Endodermal cell (in vitro differentiated cells): Measurements from ENCODE around the gene PPP1R12B. TPM values are rescaled to one million over a fixed set of nuclear protein-coding genes. Genes with fewer than 3 reads are reported as not detected.
"Not testable (repeated sequence)": the region's sequence is repeated elsewhere in the genome, so short reads cannot be mapped to it uniquely, and the experiment has no call there.

Experiments used
- DNase-seq: peaks from one replicate; pipeline ENCODE4 v3.0.0-alpha.2; 2017
- H3K27ac ChIP-seq: 2 replicates; pipeline ENCODE4 v1.5.1; 2013; ENCODE audit warnings: mild to moderate bottlenecking, low read depth, low read length, moderate library complexity
- H3K27me3 ChIP-seq: 2 replicates; pipeline ENCODE4 v1.6.1; 2013; ENCODE audit warnings: mild to moderate bottlenecking, low read length, moderate library complexity; ENCODE audit not compliant: insufficient read depth, control insufficient read depth, poor library complexity, severe bottlenecking
- H3K36me3 ChIP-seq: 2 replicates; pipeline ENCODE4 v1.7.0; 2013; ENCODE audit warnings: mild to moderate bottlenecking, low read length, moderate library complexity; ENCODE audit not compliant: control insufficient read depth, insufficient read depth
- H3K4me1 ChIP-seq: one replicate; pipeline ENCODE4 v1.7.0; 2013; ENCODE audit warnings: low read length; ENCODE audit not compliant: control insufficient read depth, insufficient read depth
- H3K4me3 ChIP-seq: 2 replicates; pipeline ENCODE4 v1.5.1; 2013; ENCODE audit warnings: mild to moderate bottlenecking, low read length, moderate library complexity
- H3K9ac ChIP-seq: 2 replicates; pipeline ENCODE4 v1.6.1; 2013; ENCODE audit warnings: mild to moderate bottlenecking, low read length, moderate library complexity; ENCODE audit not compliant: poor library complexity, severe bottlenecking; ENCODE audit errors: extremely low read depth
- H3K9me3 ChIP-seq: 2 replicates; pipeline ENCODE4 v1.6.1; 2013; ENCODE audit warnings: mild to moderate bottlenecking, low read length, moderate library complexity; ENCODE audit not compliant: control insufficient read depth
- H3K27ac Mint-ChIP-seq: 2 replicates; pipeline ENCODE4 v1.8.0; 2020; ENCODE audit warnings: mixed read lengths
- H3K27me3 Mint-ChIP-seq: 2 replicates; pipeline ENCODE4 v1.8.0; 2021; ENCODE audit warnings: mild to moderate bottlenecking, mixed read lengths; ENCODE audit not compliant: insufficient read depth
- H3K36me3 Mint-ChIP-seq: 2 replicates; pipeline ENCODE4 v1.8.0; 2020; ENCODE audit warnings: low read depth, mixed read lengths
- H3K4me1 Mint-ChIP-seq: 2 replicates; pipeline ENCODE4 v1.8.0; 2020; ENCODE audit warnings: mixed read lengths
- H3K4me3 Mint-ChIP-seq: 2 replicates; pipeline ENCODE4 v1.8.0; 2020; ENCODE audit warnings: mild to moderate bottlenecking, moderate library complexity, mixed read lengths
- H3K9me3 Mint-ChIP-seq: 2 replicates; pipeline ENCODE4 v1.8.0; 2020; ENCODE audit warnings: mild to moderate bottlenecking, mixed read lengths
- WGBS, 2 experiments: methylation state at CpG; one replicate each; pipeline versions ENCODE4 v1.1.5 to v1.1.7; 2013; ENCODE audit warnings: missing lambda C conversion rate in 2 of 2, mixed read lengths in 1 of 2; ENCODE audit not compliant: insufficient coverage in 1 of 2, insufficient read length in 1 of 2; 5-methylcytosine and 5-hydroxymethylcytosine counted together
- total RNA-seq, 2 donors: library from RNA; stranded (reverse); fragmentation: NEBNext Ultra II Directional in 1 of 2; extraction: Animal tissue kit (Norgen Biotek cat#: 25700) in 1 of 2; gene quantifications; 2 replicates in 1 of 2; 3 replicates in 1 of 2; pipeline ENCODE4 v1.2.1, GENCODE V29; 2021

Gene PPP1R12B
- total RNA-seq, 2 donors from 2014 or later, result 19.2 to 20.3 TPM

GRCh38 chr1:202420422-202421094 lies 72.1 kb downstream of the PPP1R12B start:
- not testable (repeated sequence) for H3K36me3 Mint-ChIP-seq, H3K9me3 Mint-ChIP-seq, H3K27me3 Mint-ChIP-seq, H3K27me3 ChIP-seq, H3K4me3 Mint-ChIP-seq, H3K9me3 ChIP-seq, H3K27ac ChIP-seq, H3K36me3 ChIP-seq, DNase-seq
- Mint-ChIP-seq H3K4me1 (peaks cover 42% of the 10 kb centered on the region), H3K27ac (peak overlapping the region; percentile 74)
- peak overlapping the region; percentile 44 for H3K4me3 ChIP-seq
- WGBS, 2 experiments, result 85 to 90% methylated on average over 2 to 3 of the region's 3 CpGs
- peak overlapping the region; percentile 38 for H3K9ac ChIP-seq
- H3K4me1 ChIP-seq, result peaks cover 15% of the 10 kb centered on the region

DNA sequence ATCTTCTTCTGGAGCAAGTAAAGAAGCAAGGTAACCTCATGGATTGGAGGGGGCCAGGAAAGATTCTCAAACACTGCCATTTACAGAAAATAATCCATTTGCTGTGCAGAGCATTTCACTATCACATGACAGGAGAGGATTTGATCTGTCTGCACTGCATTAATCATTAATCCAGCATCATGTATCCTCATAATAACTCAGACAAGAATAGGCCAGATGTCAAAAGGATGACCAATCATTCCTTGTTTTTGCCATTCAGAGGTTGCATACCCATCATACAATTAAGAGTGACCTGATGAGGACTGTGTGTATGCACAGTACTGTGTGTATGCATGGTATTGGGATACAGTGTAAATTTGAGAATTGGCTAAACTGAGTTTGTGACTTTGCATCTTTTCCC lies 74.2 kb downstream of the PPP1R12B start:
- H3K4me1 Mint-ChIP-seq, result peaks cover 31% of the 10 kb centered on the region
- not testable (repeated sequence) for H3K27ac Mint-ChIP-seq, H3K27me3 Mint-ChIP-seq, H3K9me3 ChIP-seq, H3K36me3 ChIP-seq, H3K27ac ChIP-seq, H3K9me3 Mint-ChIP-seq, H3K4me1 ChIP-seq, DNase-seq, H3K4me3 ChIP-seq, H3K9ac ChIP-seq, H3K4me3 Mint-ChIP-seq, H3K36me3 Mint-ChIP-seq, H3K27me3 ChIP-seq

GRCh38 chr1:202424260-202424659 lies 75.8 kb downstream of the PPP1R12B start:
- not testable (repeated sequence) for H3K36me3 ChIP-seq, H3K9me3 Mint-ChIP-seq, DNase-seq, H3K9ac ChIP-seq, H3K36me3 Mint-ChIP-seq, H3K4me3 Mint-ChIP-seq, H3K9me3 ChIP-seq, H3K27ac Mint-ChIP-seq, H3K27ac ChIP-seq, H3K27me3 Mint-ChIP-seq, H3K4me1 ChIP-seq, H3K27me3 ChIP-seq, H3K4me3 ChIP-seq
- peaks cover 16% of the 10 kb centered on the region for H3K4me1 Mint-ChIP-seq
- 92 to 100% methylated on average over 3 to 5 of the region's 5 CpGs for WGBS, 2 experiments

DNA sequence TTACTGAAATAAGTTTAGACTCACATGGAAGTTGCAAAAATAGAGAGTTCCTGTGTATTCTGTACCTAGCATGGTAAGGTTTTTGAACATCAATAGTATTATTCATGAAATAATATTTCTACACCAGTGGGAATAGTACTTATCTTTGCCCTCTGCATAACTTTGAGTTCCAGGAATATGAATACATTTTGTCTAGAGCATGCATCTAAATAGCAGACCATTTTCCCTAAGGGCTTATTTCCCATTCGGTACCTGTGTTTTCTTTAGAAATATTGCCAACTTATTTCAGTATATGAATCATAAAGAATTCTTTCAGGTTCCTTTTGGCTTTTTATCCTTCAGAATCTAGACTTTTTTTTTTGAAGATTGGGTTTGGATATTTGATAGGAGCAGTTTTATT lies 81.6 kb downstream of the PPP1R12B start:
- not testable (repeated sequence) for H3K27ac Mint-ChIP-seq, H3K4me1 Mint-ChIP-seq, H3K27me3 ChIP-seq, H3K27me3 Mint-ChIP-seq, H3K9me3 ChIP-seq, H3K4me3 Mint-ChIP-seq, H3K27ac ChIP-seq, H3K4me1 ChIP-seq, DNase-seq, H3K4me3 ChIP-seq, H3K9ac ChIP-seq
- peaks cover 12% of the 10 kb centered on the region for H3K9me3 Mint-ChIP-seq
- peaks cover 41% of the 10 kb centered on the region for H3K36me3 Mint-ChIP-seq
- H3K36me3 ChIP-seq, result peaks cover 12% of the 10 kb centered on the region
- WGBS, 2 experiments, result no CpG with 5 or more reads among the region's 1 CpG

- not testable (repeated sequence) for H3K4me1 ChIP-seq, H3K9ac ChIP-seq, H3K27me3 ChIP-seq, H3K27ac ChIP-seq, DNase-seq, H3K9me3 ChIP-seq, H3K27me3 Mint-ChIP-seq, H3K4me3 Mint-ChIP-seq, H3K4me1 Mint-ChIP-seq, H3K27ac Mint-ChIP-seq, H3K4me3 ChIP-seq
- Mint-ChIP-seq H3K36me3 (peaks cover 46% of the 10 kb centered on the region), H3K9me3 (peaks cover 12% of the 10 kb centered on the region)
- peaks cover 16% of the 10 kb centered on the region for H3K36me3 ChIP-seq
- WGBS, 2 experiments, result 88 to 99% methylated on average over 2 of the region's 2 CpGs
These were observed 83.8 kb downstream of the PPP1R12B start for GRCh38 chr1:202432338-202432737.
